HepG2 (cell line): Measurements from ENCODE around the gene NCOA1. TPM values are rescaled to one million over a fixed set of nuclear protein-coding genes. Genes with fewer than 3 reads are reported as not detected.

ENCODE experiments used
- HDAC1 ChIP-seq: sonication (generic); formaldehyde crosslinking; IDR thresholded peaks from 2 replicates; pipeline ENCODE4 v1.5.1; 2020; ENCODE audit warnings: mild to moderate bottlenecking, missing genetic modification reagents
- ISX ChIP-seq: sonication (generic); formaldehyde crosslinking; conservative IDR thresholded peaks from 2 replicates; pipeline ENCODE4 v1.5.0; 2020; ENCODE audit warnings: missing genetic modification reagents
- MAFF ChIP-seq: IDR thresholded peaks from 2 replicates; pipeline ENCODE4 v1.6.1; 2011; ENCODE audit warnings: low read depth, low read length, improper control_type of control experiment
- PITX1 ChIP-seq: sonication (generic); formaldehyde crosslinking; IDR thresholded peaks from 2 replicates; pipeline ENCODE4 v1.5.1; 2020; ENCODE audit warnings: mild to moderate bottlenecking, missing genetic modification reagents
- ZNF430 ChIP-seq: sonication (generic); formaldehyde crosslinking; IDR thresholded peaks from 2 replicates; pipeline ENCODE4 v1.9.0; 2021; ENCODE audit warnings: mild to moderate bottlenecking, missing genetic modification reagents
- polyA plus RNA-seq, 8 experiments: library from polyadenylated mRNA; depleted of rRNA in 3 of 8; stranded (reverse) in 7 of 8; unstranded in 1 of 8; fragments of >200 nt; fragmentation: Illumina TruSeq in 4 of 8; extraction: Trizol in 4 of 8; gene quantifications; 2 replicates each; pipeline versions ENCODE4 v1.2.1 to v1.2.3, GENCODE V29; 2011 to 2016; ENCODE audit warnings: low read depth in 4 of 8, missing spikeins in 1 of 8, mixed read lengths in 1 of 8; ENCODE audit not compliant: insufficient read depth in 1 of 8
- total RNA-seq, 5 experiments: library from RNA; depleted of rRNA; stranded (reverse); fragments of >200 nt; fragmentation: Illumina TruSeq; extraction: Trizol; gene quantifications; 2 replicates each; pipeline ENCODE4 v1.2.3, GENCODE V29; 2016; ENCODE audit warnings: low read depth in 1 of 5
- TF ChIP-seq, protein P1 (sequence below), 2 experiments: IDR thresholded peaks; 2 replicates each; pipeline ENCODE4 v1.6.1; 2011 to 2012; ENCODE audit warnings: low read length in 2 of 2, borderline replicate concordance in 1 of 2, low read depth in 1 of 2, mild to moderate bottlenecking in 1 of 2, moderate library complexity in 1 of 2
- TF ChIP-seq, protein P2 (sequence below): sonication (generic); formaldehyde crosslinking; IDR thresholded peaks from 2 replicates; pipeline ENCODE4 v1.5.0; 2020; ENCODE audit warnings: mild to moderate bottlenecking, missing genetic modification reagents
- TF ChIP-seq, protein P3 (sequence below): sonication (generic); formaldehyde crosslinking; IDR thresholded peaks from 2 replicates; pipeline ENCODE4 v1.5.0; 2020; ENCODE audit warnings: mild to moderate bottlenecking, missing genetic modification reagents, borderline replicate concordance
- TF ChIP-seq, protein P4 (sequence below): IDR thresholded peaks from 2 replicates; pipeline ENCODE4 v1.6.1; 2016; ENCODE audit warnings: mild to moderate bottlenecking, missing biosample characterization, missing genetic modification reagents
- TF ChIP-seq, protein P5 (sequence below): sonication (generic); formaldehyde crosslinking; IDR thresholded peaks from 2 replicates; pipeline ENCODE4 v1.5.0; 2020; ENCODE audit warnings: missing genetic modification reagents
- TF ChIP-seq, protein P6 (sequence below): IDR thresholded peaks from 2 replicates; pipeline ENCODE4 v1.6.1; 2016; ENCODE audit warnings: mild to moderate bottlenecking
- TF ChIP-seq, protein P7 (sequence below): sonication (generic); formaldehyde crosslinking; conservative IDR thresholded peaks from 2 replicates; pipeline ENCODE4 v1.4.0; 2020; ENCODE audit warnings: missing genetic modification reagents

The NCOA1 gene
- total and polyA plus RNA-seq, 2 of the 13 experiments (the other 11 are each of a cell fraction or from before 2014, with no cell fraction given) = 10.0 to 10.4 TPM

DNA sequence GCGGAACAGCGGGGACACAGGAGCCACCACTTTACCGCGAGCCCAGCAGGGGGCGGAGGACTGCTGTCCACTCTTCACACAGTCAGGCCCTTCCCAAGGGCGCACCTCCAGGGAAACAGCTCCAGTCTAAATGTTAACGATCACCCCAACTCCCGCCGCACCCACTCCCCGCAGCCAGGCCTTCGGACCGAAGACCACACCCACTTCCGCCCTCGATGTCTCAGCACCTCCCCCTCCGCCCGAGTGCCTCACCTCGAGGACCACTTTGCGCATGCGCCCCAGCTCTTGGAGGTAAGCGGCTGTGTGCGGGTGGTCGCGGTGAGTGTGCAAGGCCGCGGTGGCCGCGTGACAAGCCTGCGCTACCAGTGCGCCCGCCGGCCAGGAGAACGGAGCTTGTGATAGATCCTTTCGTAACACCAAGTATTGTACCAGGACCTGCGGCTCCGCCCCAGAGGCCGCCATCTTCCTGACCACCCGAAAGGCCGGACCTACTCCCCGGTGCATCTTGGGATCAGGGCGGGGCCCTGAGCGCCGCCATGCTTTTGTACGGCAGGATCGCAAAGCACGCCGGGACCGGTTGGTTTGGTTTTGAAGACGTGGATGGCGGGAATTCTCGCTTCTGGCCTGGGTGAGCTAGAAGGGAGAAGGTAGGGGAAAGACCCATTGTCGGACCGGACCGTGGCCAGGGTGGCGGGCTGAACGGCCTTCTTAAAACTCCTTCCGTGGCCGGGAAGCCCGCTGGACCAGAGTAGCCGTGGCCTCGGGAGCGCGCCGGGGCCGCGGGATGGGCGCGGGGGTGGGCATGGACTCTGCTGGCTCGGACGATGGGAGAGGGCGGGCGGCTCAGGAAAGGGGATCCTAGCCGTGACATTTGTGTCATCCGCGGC, 302.1 kb downstream of the NCOA1 start, which contains the start of the genes CENPO and PTRHD1 (continued):
- TF ChIP-seq, protein P1, sequence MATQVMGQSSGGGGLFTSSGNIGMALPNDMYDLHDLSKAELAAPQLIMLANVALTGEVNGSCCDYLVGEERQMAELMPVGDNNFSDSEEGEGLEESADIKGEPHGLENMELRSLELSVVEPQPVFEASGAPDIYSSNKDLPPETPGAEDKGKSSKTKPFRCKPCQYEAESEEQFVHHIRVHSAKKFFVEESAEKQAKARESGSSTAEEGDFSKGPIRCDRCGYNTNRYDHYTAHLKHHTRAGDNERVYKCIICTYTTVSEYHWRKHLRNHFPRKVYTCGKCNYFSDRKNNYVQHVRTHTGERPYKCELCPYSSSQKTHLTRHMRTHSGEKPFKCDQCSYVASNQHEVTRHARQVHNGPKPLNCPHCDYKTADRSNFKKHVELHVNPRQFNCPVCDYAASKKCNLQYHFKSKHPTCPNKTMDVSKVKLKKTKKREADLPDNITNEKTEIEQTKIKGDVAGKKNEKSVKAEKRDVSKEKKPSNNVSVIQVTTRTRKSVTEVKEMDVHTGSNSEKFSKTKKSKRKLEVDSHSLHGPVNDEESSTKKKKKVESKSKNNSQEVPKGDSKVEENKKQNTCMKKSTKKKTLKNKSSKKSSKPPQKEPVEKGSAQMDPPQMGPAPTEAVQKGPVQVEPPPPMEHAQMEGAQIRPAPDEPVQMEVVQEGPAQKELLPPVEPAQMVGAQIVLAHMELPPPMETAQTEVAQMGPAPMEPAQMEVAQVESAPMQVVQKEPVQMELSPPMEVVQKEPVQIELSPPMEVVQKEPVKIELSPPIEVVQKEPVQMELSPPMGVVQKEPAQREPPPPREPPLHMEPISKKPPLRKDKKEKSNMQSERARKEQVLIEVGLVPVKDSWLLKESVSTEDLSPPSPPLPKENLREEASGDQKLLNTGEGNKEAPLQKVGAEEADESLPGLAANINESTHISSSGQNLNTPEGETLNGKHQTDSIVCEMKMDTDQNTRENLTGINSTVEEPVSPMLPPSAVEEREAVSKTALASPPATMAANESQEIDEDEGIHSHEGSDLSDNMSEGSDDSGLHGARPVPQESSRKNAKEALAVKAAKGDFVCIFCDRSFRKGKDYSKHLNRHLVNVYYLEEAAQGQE (IDR thresholded peaks at IDR 0.05; ENCODE audit: borderline replicate concordance in 1 of 2, low read depth in 1 of 2, low read length in 2 of 2) = peak in 1 of 2 experiments; percentile 46; a peak in 1 of 4 replicates
- TF ChIP-seq, protein P2, sequence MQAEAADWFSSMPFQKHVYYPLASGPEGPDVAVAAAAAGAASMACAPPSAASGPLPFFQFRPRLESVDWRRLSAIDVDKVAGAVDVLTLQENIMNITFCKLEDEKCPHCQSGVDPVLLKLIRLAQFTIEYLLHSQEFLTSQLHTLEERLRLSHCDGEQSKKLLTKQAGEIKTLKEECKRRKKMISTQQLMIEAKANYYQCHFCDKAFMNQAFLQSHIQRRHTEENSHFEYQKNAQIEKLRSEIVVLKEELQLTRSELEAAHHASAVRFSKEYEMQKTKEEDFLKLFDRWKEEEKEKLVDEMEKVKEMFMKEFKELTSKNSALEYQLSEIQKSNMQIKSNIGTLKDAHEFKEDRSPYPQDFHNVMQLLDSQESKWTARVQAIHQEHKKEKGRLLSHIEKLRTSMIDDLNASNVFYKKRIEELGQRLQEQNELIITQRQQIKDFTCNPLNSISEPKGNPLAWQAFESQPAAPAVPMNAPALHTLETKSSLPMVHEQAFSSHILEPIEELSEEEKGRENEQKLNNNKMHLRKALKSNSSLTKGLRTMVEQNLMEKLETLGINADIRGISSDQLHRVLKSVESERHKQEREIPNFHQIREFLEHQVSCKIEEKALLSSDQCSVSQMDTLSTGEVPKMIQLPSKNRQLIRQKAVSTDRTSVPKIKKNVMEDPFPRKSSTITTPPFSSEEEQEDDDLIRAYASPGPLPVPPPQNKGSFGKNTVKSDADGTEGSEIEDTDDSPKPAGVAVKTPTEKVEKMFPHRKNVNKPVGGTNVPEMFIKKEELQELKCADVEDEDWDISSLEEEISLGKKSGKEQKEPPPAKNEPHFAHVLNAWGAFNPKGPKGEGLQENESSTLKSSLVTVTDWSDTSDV (CRISPR knock-in tag) = no peak
- TF ChIP-seq, protein P3, sequence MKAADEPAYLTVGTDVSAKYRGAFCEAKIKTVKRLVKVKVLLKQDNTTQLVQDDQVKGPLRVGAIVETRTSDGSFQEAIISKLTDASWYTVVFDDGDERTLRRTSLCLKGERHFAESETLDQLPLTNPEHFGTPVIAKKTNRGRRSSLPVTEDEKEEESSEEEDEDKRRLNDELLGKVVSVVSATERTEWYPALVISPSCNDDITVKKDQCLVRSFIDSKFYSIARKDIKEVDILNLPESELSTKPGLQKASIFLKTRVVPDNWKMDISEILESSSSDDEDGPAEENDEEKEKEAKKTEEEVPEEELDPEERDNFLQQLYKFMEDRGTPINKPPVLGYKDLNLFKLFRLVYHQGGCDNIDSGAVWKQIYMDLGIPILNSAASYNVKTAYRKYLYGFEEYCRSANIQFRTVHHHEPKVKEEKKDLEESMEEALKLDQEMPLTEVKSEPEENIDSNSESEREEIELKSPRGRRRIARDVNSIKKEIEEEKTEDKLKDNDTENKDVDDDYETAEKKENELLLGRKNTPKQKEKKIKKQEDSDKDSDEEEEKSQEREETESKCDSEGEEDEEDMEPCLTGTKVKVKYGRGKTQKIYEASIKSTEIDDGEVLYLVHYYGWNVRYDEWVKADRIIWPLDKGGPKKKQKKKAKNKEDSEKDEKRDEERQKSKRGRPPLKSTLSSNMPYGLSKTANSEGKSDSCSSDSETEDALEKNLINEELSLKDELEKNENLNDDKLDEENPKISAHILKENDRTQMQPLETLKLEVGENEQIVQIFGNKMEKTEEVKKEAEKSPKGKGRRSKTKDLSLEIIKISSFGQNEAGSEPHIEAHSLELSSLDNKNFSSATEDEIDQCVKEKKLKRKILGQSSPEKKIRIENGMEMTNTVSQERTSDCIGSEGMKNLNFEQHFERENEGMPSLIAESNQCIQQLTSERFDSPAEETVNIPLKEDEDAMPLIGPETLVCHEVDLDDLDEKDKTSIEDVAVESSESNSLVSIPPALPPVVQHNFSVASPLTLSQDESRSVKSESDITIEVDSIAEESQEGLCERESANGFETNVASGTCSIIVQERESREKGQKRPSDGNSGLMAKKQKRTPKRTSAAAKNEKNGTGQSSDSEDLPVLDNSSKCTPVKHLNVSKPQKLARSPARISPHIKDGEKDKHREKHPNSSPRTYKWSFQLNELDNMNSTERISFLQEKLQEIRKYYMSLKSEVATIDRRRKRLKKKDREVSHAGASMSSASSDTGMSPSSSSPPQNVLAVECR (CRISPR knock-in tag) = peak; percentile 98
- TF ChIP-seq, protein P4, sequence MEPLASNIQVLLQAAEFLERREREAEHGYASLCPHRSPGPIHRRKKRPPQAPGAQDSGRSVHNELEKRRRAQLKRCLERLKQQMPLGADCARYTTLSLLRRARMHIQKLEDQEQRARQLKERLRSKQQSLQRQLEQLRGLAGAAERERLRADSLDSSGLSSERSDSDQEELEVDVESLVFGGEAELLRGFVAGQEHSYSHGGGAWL (CRISPR knock-in tag) = peak; percentile 80
- peak; percentile 94 for TF ChIP-seq HDAC1 (CRISPR knock-in tag)
- no peak; the same call in 1 of the 2 replicates for TF ChIP-seq ISX (CRISPR knock-in tag)
- TF ChIP-seq, protein P5, sequence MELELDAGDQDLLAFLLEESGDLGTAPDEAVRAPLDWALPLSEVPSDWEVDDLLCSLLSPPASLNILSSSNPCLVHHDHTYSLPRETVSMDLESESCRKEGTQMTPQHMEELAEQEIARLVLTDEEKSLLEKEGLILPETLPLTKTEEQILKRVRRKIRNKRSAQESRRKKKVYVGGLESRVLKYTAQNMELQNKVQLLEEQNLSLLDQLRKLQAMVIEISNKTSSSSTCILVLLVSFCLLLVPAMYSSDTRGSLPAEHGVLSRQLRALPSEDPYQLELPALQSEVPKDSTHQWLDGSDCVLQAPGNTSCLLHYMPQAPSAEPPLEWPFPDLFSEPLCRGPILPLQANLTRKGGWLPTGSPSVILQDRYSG (CRISPR knock-in tag) = no peak; the same call in 1 of the 2 replicates
- TF ChIP-seq MAFF = no peak
- TF ChIP-seq, protein P6, sequence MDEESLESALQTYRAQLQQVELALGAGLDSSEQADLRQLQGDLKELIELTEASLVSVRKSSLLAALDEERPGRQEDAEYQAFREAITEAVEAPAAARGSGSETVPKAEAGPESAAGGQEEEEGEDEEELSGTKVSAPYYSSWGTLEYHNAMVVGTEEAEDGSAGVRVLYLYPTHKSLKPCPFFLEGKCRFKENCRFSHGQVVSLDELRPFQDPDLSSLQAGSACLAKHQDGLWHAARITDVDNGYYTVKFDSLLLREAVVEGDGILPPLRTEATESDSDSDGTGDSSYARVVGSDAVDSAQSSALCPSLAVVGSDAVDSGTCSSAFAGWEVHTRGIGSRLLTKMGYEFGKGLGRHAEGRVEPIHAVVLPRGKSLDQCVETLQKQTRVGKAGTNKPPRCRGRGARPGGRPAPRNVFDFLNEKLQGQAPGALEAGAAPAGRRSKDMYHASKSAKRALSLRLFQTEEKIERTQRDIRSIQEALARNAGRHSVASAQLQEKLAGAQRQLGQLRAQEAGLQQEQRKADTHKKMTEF (CRISPR knock-in tag) = peak; percentile 91
- TF ChIP-seq PITX1 (CRISPR knock-in tag) = no peak
- peak; percentile 63; the same call in 1 of the 2 replicates for TF ChIP-seq ZNF430 (CRISPR knock-in tag)
- TF ChIP-seq, protein P7, sequence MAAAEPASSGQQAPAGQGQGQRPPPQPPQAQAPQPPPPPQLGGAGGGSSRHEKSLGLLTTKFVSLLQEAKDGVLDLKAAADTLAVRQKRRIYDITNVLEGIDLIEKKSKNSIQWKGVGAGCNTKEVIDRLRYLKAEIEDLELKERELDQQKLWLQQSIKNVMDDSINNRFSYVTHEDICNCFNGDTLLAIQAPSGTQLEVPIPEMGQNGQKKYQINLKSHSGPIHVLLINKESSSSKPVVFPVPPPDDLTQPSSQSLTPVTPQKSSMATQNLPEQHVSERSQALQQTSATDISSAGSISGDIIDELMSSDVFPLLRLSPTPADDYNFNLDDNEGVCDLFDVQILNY (CRISPR knock-in tag) = peak; percentile 99
